HG02938 (cell line): ENCODE data around the gene POU3F2.
A peak's percentile ranks its signal among the peaks of the same experiment; 100 is the strongest.

Source experiments
- ATAC-seq: cut with Tn5 transposase; IDR thresholded peaks from one replicate; pipeline ENCODE4 v1.9.1; 2021; ENCODE audit warnings: mild to moderate bottlenecking, moderate library complexity; ENCODE audit not compliant: unreplicated experiment

Gene POU3F2

GRCh38 chr6:98834060-98835031 lies at the start of gene POU3F2:
Gene POU3F2, plus strand, starts transcription at chr6:98834574. Its CDS starts 300 bp downstream, at chr6:98834874.
- peak; percentile 62 for ATAC-seq

GRCh38 chr6:98787435-98787834 lies 46.9 kb upstream of the POU3F2 start:
- ATAC-seq = no peak

- no peak for ATAC-seq
Measured at GRCh38 chr6:98787961-98788360, 46.4 kb upstream of the POU3F2 start.

DNA sequence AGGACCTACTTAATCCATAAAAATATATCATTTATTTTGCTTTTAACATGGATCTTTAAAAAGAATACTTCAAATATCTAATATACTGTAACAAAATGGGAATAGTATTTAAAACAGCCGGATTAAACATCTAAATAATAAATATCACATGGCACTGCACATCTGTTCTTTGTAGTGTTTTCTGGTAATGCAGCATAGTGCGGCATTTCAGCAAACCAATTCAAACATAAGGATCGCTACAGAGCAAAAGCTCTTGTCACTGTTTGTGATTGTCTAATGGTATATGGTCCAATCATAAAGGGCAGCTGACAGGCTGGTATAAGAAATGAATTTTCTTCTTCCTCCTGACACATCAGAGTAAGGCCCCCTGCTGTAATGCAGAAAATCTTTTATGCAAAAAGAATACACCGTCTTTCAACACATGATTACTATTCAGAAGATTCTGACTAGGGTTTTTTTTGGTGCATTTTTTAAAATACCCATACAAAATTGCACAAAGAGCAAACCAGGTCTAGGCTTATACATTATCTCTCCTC lies 40.0 kb upstream of the POU3F2 start:
- ATAC-seq = no peak

GRCh38 chr6:98797217-98797994 lies 37.0 kb upstream of the POU3F2 start:
- no peak for ATAC-seq

DNA sequence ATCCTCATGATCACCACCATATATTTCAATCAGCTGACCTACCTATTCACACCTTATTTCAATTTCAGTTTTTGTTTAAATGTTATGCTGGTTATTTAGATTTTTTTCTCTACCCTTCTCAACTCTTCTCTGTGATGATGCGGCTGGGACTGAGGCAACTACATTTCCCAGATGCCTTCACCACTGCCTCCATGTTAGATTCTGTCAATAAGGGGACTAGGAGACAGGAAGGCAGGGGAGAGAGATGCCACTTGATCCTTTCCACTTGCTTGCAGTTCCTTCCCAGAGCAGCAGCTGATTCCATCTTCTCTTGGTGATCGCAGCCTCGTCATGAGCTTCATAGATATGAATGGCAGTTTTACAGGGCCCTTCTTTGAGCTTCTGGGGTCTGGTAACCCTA lies 33.5 kb upstream of the POU3F2 start:
- ATAC-seq = no peak

DNA sequence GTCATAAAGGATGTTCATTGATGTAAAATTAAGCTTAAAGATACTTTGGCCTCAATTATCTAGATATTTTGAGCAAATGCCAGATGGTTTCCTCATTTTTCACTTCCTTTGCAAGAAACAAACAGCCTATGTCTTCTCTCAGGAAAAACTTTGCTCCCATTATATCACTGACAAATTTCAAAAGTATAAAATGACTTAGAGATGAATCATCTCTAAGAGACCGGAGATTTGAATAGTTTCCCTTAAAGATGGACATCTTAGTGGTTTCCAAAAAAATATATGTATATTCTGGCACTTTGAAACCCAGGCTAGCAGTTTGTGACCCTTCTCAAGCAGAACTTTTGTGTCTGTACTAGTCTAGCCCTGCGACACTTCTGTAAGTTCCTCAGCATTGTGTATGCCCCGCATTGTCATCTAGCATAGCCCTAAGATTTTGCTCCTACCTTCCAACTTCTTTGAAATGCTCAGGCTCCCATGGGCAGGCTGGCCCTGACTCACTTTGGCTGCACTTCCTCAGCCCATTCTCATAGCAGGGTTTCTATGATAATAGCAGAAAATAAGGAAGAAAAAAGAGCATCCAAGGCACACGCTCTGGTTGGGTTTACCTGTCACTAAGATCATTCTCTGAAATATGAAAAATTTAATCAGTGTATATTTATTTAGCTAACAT lies 25.7 kb upstream of the POU3F2 start:
- no peak for ATAC-seq

GRCh38 chr6:98812220-98812619 lies 22.2 kb upstream of the POU3F2 start:
- no peak for ATAC-seq

GRCh38 chr6:98816799-98817198 lies 17.6 kb upstream of the POU3F2 start:
- ATAC-seq = no peak

GRCh38 chr6:98821756-98822405 lies 12.5 kb upstream of the POU3F2 start:
- no peak for ATAC-seq

DNA sequence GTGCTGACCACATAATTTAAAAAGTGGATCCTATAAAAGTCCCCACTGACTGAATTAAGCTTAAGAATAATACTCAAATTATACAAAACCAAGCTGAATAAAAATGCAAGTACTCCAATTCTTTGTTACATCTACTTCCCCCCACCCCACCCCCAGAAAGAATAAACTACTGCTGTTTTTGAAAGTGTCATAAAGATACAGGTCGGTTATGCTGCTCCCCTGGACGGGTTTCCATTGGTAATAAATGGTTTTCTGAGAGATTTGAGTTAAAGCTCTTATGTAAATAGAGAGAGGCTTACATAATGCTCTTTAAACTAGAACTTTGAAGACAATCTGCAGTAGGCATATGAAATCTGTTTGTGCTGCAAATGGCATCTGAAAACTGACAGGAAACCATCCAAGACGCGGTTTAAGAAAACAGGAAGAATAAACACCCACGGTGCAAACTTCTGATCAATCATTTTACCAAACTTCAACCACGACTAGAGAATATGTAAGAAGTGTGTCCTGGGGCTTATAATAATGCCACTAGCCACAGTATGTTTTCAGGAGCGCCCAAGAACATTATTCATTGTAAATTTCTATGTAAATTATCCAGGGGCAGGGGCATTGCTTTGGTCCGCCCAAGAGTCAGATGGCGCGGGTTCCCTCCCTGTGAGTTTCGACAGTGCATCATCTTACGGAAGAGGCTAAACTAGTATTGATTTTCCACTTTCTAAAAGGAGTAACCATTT lies 10.8 kb upstream of the POU3F2 start:
- ATAC-seq = no peak

- ATAC-seq = no peak
Measured at GRCh38 chr6:98824162-98824901, 10.0 kb upstream of the POU3F2 start.

- ATAC-seq = no peak
Measured at GRCh38 chr6:98824902-98825599, 9.3 kb upstream of the POU3F2 start.

DNA sequence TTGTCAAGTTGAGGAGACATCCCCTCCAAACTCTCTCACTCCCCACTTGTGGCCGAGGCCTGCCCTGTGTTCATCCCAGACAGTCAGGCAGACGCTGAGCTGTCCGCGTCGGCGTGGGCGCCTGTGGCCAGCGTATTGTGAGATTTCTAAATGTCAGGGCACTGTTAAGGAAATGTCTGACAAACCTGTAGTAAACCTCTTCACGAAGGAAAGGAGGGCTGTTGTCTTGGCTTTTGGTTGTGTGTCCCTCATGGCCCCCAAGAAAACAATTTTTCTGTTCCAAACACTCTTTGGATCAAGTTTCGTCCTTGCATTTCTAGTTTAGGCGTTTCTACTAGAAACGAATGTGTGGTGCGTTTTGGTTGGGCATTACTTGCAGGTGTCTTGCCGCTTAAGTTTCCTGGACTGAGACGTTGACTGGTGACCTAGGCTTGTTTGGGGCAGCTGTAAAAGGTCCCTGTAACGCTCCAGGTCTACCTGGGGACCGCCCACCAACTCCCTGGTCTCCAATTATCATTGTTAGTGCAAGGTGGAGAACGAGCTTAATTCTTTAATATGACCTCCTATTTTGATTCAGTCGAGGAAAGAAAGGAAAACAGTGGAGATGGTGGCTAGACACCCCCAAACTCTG lies 8.7 kb upstream of the POU3F2 start:
- no peak for ATAC-seq

DNA sequence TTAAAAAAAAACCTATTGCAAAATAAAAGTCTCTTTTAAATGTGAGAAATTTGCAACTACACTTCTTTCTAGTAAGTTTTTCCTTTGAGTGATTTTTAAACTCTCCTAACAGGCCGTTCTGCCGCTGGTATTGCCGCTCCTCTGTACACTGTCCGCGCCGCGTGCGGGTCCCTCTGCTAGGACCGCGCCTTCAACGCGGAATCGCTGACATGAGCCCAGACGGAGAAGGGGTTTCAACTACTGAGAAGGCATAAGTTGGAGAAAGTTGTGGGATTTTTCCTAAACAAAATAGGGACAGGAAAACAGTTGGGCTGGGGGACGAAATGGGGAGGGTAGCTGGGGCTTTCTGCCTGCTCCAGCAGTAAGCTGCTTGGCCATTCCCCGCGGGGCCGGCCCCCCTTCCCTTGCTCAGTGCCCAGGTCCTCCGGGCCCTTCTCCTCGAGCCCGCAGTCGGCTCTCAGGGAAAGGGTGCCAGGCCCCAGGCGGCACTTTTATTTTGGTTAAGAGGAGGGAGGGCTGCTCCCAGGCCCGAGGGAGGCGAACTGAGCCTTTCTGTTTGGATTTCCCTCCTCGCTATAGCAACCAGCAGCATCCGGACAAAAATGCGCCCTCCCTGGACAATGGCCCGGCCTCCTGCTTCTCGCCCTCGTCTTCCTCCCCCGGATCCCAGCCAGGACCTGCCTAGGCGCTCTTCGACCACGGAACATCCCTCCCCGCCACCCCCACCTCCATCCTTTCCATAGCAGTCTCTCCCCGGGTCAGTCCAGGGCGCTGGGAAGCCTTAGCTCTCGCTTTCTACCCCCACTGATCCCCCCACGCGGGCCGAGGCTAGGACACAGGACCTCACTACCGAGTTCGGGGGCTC lies 6.8 kb upstream of the POU3F2 start:
- ATAC-seq = no peak

DNA sequence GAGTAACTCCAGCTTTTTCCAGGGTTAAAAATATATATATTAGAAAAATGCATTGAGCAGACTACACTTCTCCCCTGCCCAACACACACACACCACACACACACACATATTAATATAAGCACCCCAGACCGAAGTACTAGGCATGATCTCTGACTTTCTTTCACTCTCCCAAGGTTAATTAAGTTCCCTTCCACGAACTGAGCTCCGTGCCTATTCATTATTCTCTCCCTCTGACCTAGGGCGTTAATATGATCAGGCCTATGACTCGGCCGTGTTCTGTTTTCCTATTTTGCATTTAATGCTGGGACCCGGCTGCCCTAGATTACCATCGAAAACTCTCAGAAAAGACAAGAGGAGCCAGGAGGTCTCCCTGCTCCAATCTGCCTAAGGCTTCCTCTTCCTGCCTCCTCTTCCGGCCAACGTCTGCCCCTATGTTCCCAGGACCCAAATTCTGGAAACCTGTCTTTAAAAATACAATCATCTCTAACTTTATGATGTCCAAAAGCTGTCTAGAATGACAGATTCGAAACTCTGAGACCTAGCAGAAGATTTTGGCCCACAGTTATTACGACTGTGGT lies 6.1 kb upstream of the POU3F2 start:
- ATAC-seq = no peak

DNA sequence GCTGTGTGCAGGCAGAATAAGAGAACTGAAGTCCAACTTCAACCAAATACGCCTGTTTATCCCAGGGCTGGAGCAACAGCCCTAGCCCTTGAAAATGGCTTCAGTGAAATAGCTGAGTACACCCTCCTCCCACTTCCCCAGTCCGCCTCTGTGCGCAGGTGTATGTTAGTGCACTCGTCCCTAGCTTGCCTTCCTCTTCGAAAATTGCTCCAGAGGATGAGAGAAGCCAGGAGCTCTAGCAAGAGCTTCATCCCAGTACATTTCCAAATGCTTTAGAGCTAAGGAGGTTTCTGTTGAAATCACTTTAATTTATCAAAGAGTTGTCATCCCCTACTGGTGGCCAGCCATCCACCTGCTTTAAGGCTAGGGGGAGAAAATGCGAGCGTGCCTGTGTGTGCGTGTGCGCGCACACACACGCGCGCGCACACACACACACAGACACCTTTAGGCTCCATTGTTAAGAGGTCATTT lies 5.4 kb upstream of the POU3F2 start:
- no peak for ATAC-seq
